GM23248 (cell line): ENCODE data around the gene C1orf167. TPM values are rescaled to one million over a fixed set of nuclear protein-coding genes. Genes with fewer than 3 reads are reported as not detected.

Experiments
- DNase-seq: peaks from one replicate; pipeline ENCODE4 v3.0.0-alpha.2; 2015
- H2AFZ ChIP-seq: fragments of 200-600 bp; sonication (generic); 2 replicates; pipeline ENCODE4 v1.6.1; 2016; ENCODE audit warnings: antibody characterized with exemption
- H3F3A ChIP-seq: fragments of 200-600 bp; sonication (generic); 2 replicates; pipeline ENCODE4 v1.6.1; 2016; ENCODE audit warnings: mild to moderate bottlenecking, antibody characterized with exemption, mixed run types; ENCODE audit not compliant: insufficient read depth
- H3K27ac ChIP-seq: fragments of 200-600 bp; sonication (generic); 2 replicates; pipeline ENCODE4 v1.5.1; 2016; ENCODE audit warnings: mild to moderate bottlenecking
- H3K27me3 ChIP-seq: fragments of 200-600 bp; sonication (generic); replicated peaks from 2 replicates; pipeline ENCODE4 v1.6.1; 2016; ENCODE audit warnings: mild to moderate bottlenecking; ENCODE audit not compliant: insufficient read depth
- H3K36me3 ChIP-seq: fragments of 200-600 bp; sonication (generic); 2 replicates; pipeline ENCODE4 v1.6.1; 2016; ENCODE audit warnings: low read depth, mild to moderate bottlenecking
- H3K4me1 ChIP-seq: fragments of 200-600 bp; sonication (generic); 2 replicates; pipeline ENCODE4 v1.6.1; 2016; ENCODE audit warnings: mild to moderate bottlenecking; ENCODE audit not compliant: insufficient read depth
- H3K4me2 ChIP-seq: fragments of 200-600 bp; sonication (generic); one replicate; pipeline ENCODE4 v1.6.1; 2016; ENCODE audit warnings: mild to moderate bottlenecking; ENCODE audit not compliant: unreplicated experiment
- H3K4me3 ChIP-seq: fragments of 200-600 bp; sonication (generic); 2 replicates; pipeline ENCODE4 v1.5.1; 2016; ENCODE audit warnings: mild to moderate bottlenecking
- H3K79me2 ChIP-seq: fragments of 200-600 bp; sonication (generic); 2 replicates; pipeline ENCODE4 v1.6.1; 2016; ENCODE audit warnings: mild to moderate bottlenecking; ENCODE audit not compliant: insufficient read depth
- H3K9ac ChIP-seq: fragments of 200-600 bp; sonication (generic); 2 replicates; pipeline ENCODE4 v1.6.1; 2016; ENCODE audit warnings: mild to moderate bottlenecking
- H3K9me2 ChIP-seq: fragments of 200-600 bp; sonication (generic); 2 replicates; pipeline ENCODE4 v1.6.1; 2016; ENCODE audit warnings: mixed run types, mild to moderate bottlenecking, moderate library complexity; ENCODE audit not compliant: insufficient read depth
- H3K9me3 ChIP-seq: fragments of 200-600 bp; sonication (generic); one replicate; pipeline ENCODE4 v1.6.1; 2017; ENCODE audit warnings: low read depth
- H4K20me1 ChIP-seq: fragments of 200-600 bp; sonication (generic); 2 replicates; pipeline ENCODE4 v1.6.0; 2016; ENCODE audit not compliant: insufficient read depth
- EZH2 ChIP-seq: fragments of 200-600 bp; sonication (generic); IDR thresholded peaks from 2 replicates; pipeline ENCODE4 v1.6.1; 2018; ENCODE audit warnings: antibody characterized with exemption, mild to moderate bottlenecking; ENCODE audit not compliant: insufficient read depth, poor library complexity, severe bottlenecking
- EZH2phosphoT487 ChIP-seq: fragments of 200-600 bp; sonication (generic); IDR thresholded peaks from 2 replicates; pipeline ENCODE4 v1.6.1; 2018; ENCODE audit warnings: antibody characterized with exemption, moderate library complexity, mild to moderate bottlenecking, low read depth; ENCODE audit not compliant: insufficient read depth
- WGBS, 2 experiments: methylation state at CpG; one replicate each; pipeline ENCODE4 v1.1.6; 2015 to 2017; ENCODE audit warnings: low lambda C conversion rate in 2 of 2, low coverage in 1 of 2; ENCODE audit errors: missing lambda C conversion rate in 2 of 2; 5-methylcytosine and 5-hydroxymethylcytosine counted together
- in situ Hi-C: fragments of 300-500 bp; cut with MboI; formaldehyde crosslinking; loops from 2 replicates; pipeline ENCODE4 v1.15.0; 2020
- polyA plus RNA-seq: library from polyadenylated mRNA; unstranded; fragments of >200 nt; fragmentation: Nextera tagmentation; extraction: Ambion mirVana; gene quantifications from 2 replicates; pipeline ENCODE4 v1.2.1, GENCODE V29; 2016
- total RNA-seq: library from RNA; depleted of rRNA; stranded (reverse); fragments of >200 nt; shearing (Covaris generic); gene quantifications from 2 replicates; pipeline ENCODE4 v1.2.3, GENCODE V29; 2014

Gene C1orf167
- total and polyA plus RNA-seq, 2 experiments from 2014 or later, result 0.43 TPM; not detected in 1

DNA sequence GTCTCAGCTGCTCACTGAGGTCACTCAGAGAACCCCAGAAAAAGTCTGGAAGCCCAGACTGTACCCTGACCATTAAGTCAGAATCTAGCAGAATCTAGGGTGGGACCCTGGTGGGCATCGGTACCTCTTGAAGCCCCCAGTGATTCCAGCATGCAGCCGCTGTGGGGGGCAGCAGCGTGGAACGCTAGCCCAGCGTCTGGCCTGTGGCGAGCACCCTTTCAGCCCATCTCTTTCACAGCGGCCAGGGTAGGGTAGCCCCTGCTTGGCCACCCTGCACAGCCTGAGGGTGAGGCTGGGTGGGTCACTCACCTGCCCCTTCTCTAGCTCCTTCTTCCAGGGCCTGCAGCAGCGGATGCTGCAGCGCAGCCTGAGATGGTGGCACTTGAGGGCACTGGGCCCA, 16.3 kb downstream of the C1orf167 start:
- H3K27ac ChIP-seq, result no peak overlapping the region
- no peak for DNase-seq
- H3F3A ChIP-seq, result no peaks in the 10 kb centered on the region
- WGBS, 2 experiments, result 77 to 88% methylated on average over 9 of the region's 9 CpGs
- H2AFZ ChIP-seq, result no peak overlapping the region
- H3K4me2 ChIP-seq, result no peak overlapping the region
- no peak overlapping the region for H3K9ac ChIP-seq
- H3K9me3 ChIP-seq, result no peaks in the 10 kb centered on the region
- H3K36me3 ChIP-seq, result no peaks in the 10 kb centered on the region
- H3K4me1 ChIP-seq, result no peaks in the 10 kb centered on the region
- no peaks in the 10 kb centered on the region for H3K9me2 ChIP-seq
- no peaks in the 10 kb centered on the region for H3K27me3 ChIP-seq
- no peak overlapping the region for H3K4me3 ChIP-seq
- H4K20me1 ChIP-seq, result no peaks in the 10 kb centered on the region
- TF ChIP-seq EZH2 (no peak), EZH2phosphoT487 (no peak)
- in situ Hi-C loops, result no loop called here
- no peaks in the 10 kb centered on the region for H3K79me2 ChIP-seq

DNA sequence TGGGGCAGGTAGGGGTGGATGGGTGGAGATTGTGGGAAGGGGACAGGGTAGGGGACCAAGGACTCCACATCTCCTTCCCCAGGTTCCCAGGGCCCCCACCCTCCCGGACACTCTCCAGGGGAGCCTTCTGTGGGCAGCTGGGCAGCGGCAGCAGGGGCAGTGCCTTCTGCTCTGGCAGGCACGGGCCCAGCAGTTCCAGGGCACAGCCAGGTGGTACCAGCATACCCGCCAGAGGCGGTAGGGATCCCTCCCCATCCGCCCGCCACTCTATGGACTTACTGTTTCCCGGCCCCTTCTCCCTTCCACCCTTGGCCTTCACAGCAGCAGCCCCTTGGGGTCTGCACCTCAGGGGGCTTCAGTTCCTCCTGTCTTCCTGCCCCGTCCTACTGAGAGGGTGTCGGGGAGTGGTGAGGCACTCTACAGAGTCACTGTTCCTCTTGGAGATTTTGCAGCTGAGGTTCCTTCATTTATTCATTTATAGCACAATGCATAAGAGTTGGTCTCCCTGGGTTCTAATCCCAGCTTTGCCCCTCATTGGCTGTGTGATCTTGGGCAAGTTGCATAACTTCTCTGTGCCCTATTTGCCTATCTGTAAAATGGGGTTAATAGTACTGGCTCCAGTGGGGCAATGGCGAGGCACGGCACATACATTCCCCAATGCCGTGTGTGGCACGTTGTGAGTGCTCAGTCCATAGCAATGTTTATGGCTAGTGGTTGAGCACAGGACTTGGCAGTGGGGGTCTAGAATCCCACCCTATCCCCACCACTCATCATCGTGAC, 17.0 kb downstream of the C1orf167 start:
- in situ Hi-C loops, result no loop called here
- no peaks in the 10 kb centered on the region for H3K9me2 ChIP-seq
- WGBS, 2 experiments, result 79 to 80% methylated on average over 14 to 15 of the region's 15 CpGs
- H3K27ac ChIP-seq, result no peak overlapping the region
- no peak for DNase-seq
- no peaks in the 10 kb centered on the region for H3F3A ChIP-seq
- no peak overlapping the region for H3K9ac ChIP-seq
- TF ChIP-seq EZH2phosphoT487, result no peak
- no peaks in the 10 kb centered on the region for H3K79me2 ChIP-seq
- no peak overlapping the region for H3K4me2 ChIP-seq
- no peaks in the 10 kb centered on the region for H4K20me1 ChIP-seq
- H3K36me3 ChIP-seq, result no peaks in the 10 kb centered on the region
- no peaks in the 10 kb centered on the region for H3K27me3 ChIP-seq
- no peaks in the 10 kb centered on the region for H3K4me1 ChIP-seq
- H3K9me3 ChIP-seq, result no peaks in the 10 kb centered on the region
- H3K4me3 ChIP-seq, result no peak overlapping the region
- no peak overlapping the region for H2AFZ ChIP-seq

DNA sequence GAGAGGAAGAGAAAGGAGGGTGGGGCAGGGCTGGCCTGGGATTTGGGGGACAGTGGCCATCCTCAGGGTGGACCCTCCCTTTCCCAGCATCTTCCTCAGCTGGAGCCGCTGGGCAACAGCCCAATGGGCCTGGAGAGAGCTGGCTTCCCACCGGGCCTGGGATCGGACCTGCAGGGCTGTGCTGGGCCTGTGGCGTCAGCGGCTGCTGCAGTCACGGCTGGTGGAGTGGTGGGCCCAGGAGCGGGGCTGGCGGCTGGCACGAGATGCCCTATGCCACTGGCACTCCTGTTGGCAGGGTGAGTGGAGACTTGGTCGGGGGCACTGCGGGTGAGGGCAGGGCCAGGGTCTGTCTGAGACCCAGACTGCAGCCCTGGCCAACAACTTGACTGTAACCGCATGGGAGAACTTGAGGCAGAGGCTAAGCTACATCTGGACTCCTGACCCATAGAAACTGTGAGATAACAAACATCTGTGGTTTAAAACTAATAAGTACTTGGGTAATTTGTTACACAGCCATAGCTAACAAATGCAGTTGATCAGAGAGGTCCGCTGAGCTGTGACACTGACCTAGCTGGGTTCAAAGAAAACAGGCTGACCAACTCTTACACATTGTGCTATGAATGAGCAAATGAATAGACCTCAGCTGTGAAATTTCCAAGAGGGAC, 17.9 kb downstream of the C1orf167 start:
- H3K4me2 ChIP-seq, result no peak overlapping the region
- DNase-seq, result no peak
- in situ Hi-C loops, result no loop called here
- H3K36me3 ChIP-seq, result no peaks in the 10 kb centered on the region
- H2AFZ ChIP-seq, result no peak overlapping the region
- no peaks in the 10 kb centered on the region for H3K27me3 ChIP-seq
- no peak for TF ChIP-seq EZH2
- no peak for TF ChIP-seq EZH2phosphoT487
- H3K4me1 ChIP-seq, result no peaks in the 10 kb centered on the region; the same call in 1 of the 2 replicates
- no peaks in the 10 kb centered on the region for H3K79me2 ChIP-seq
- H3F3A ChIP-seq, result no peaks in the 10 kb centered on the region
- no peak overlapping the region for H3K4me3 ChIP-seq
- no peaks in the 10 kb centered on the region for H3K9me3 ChIP-seq
- no peak overlapping the region for H3K27ac ChIP-seq
- no peaks in the 10 kb centered on the region for H4K20me1 ChIP-seq
- H3K9ac ChIP-seq, result no peak overlapping the region
- no peaks in the 10 kb centered on the region for H3K9me2 ChIP-seq
- WGBS, 2 experiments, result 76 to 77% methylated on average over 12 to 13 of the region's 13 CpGs

DNA sequence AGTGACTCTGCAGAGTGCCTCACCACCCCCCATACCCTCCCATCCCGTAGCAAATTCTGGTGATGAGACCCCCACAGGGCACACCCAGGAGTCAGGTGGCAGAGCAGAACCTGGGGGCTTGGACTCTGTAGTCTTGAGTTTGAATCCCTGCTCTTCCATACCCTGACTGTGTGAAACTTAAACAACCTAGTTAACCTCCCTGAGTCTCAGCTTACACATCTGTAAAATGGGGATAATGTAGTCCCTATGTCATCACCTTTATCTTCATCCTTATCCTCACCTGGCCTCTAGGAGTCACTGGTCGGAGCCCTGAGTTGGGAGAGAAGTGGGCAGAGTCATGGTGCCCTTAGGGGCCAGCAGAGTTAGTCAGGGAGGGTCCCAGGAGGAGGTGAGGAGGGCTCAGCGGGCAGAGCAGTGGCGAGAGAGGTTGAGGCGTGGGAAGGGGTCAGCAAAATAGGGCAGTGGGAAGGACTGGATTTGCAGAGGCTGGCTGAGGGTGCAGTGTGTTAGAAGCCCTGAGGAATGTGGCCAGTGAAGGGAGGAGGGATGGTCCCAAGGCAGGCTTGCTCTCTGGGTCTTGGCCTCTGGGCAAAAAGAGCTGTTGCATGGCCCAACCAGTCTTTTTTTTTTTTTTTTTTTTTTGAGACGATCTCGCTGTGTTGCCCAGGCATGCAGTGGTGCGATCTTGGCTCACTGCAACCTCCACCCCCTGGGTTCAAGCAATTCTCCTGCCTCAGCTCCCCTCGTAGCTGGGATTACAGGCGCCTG, 18.6 kb downstream of the C1orf167 start:
- Histone ChIP-seq H4K20me1 (no peaks in the 10 kb centered on the region), H3K27ac (no peak overlapping the region), H3K9me3 (no peaks in the 10 kb centered on the region), H3K4me2 (no peak overlapping the region), H3K79me2 (no peaks in the 10 kb centered on the region), H3K4me1 (no peaks in the 10 kb centered on the region; the same call in 1 of the 2 replicates), H3K36me3 (no peaks in the 10 kb centered on the region), H3K9me2 (no peaks in the 10 kb centered on the region), H3K9ac (no peak overlapping the region), H3K4me3 (no peak overlapping the region), H3K27me3 (no peaks in the 10 kb centered on the region), H3F3A (no peaks in the 10 kb centered on the region), H2AFZ (no peak overlapping the region)
- in situ Hi-C loops, result no loop called here
- no peak for DNase-seq
- 68 to 74% methylated on average over 9 of the region's 10 CpGs for WGBS, 2 experiments
- no peak for TF ChIP-seq EZH2phosphoT487
- TF ChIP-seq EZH2, result no peak
